Measurements from ENCODE around the gene WDR86.

The WDR86 gene, protein sequence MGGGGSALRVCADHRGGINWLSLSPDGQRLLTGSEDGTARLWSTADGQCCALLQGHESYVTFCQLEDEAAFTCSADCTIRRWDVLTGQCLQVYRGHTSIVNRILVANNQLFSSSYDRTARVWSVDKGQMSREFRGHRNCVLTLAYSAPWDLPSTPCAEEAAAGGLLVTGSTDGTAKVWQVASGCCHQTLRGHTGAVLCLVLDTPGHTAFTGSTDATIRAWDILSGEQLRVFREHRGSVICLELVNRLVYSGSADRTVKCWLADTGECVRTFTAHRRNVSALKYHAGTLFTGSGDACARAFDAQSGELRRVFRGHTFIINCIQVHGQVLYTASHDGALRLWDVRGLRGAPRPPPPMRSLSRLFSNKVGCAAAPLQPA

DNA sequence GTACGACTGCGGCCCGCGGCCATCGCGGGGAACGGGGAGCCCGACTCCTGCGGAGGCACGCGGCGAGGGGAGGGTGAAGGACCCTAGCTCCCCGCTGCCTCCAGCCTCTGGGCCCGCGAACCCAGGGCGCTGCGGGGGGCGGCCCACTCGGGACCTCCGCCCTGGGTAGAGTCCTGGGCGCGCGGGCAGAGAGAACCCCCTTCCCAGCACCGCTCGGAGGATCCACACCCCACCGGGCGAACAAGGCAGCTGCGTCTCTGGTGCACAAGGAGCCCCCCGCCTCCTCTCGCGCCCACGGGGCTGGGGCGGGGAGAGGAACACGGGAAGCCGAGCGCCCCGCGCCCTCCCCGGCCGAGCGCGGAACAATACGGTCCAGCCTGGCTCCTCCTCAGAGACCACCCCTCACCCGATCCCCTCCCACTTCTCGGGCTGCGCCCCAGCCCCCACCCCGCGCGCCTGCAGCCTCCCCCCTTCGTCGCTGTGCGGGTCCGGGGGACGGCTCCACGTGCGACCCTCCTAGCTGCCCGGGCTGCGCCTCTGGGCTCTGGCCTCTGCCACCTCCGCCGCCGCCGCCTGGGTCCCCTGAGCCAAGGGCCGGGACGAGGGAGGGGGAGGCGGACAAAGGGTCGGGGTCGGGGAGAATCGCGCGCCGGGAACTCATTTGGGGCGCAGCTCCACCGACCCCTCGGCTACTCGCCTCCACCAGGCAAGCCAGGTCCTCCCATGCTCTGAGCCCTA is at the start of gene WDR86:
Gene WDR86, minus strand, starts transcription at position 372 of the 738 bp plus-strand sequence. CDS start 449 bp downstream, outside the sequence.
- peak; percentile 77 for DNase-seq (ENCODE audit: low spot score)

DNA sequence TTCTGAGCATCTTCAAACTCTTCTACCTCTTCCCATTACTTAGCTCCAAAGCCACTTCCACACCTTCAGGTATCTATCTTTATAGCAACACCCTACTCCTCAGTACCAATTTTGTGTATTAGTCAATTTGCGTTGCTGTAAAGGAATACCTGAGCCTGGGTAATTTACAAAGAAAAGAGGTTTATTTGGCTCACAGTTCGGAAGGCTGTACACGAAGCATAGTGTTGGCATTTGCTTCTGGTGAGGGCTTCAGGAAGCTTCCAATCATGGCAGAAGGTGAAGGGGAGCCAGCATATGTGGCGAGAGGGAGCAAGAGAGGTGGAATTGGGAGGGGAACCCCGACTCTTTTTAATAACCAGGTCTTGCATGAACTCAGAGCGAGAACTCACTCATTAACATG is 47.7 kb upstream of the WDR86 start:
- DNase-seq (ENCODE audit: low spot score), result no peak

DNA sequence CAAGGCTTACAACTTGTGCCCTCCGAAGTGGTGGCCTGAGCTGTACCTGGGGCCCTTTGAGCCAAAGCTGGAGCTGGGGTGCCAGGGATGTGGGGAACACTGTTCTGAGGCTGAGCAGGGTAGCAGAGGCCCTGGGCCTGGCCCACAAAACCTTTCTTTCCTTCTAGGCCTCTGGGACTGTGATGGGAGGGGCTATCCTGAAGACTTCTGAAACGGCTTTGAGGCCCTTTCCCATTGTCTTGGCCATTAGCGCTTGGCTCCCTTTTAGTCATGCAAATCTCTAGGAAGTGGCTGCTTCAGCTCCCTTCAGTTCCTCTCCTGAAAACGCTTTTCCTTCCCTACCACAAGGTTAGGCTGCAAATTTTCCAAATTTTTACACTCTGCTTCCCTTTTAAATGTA is 46.9 kb upstream of the WDR86 start:
- DNase-seq (ENCODE audit: low spot score), result peak; percentile 43

DNA sequence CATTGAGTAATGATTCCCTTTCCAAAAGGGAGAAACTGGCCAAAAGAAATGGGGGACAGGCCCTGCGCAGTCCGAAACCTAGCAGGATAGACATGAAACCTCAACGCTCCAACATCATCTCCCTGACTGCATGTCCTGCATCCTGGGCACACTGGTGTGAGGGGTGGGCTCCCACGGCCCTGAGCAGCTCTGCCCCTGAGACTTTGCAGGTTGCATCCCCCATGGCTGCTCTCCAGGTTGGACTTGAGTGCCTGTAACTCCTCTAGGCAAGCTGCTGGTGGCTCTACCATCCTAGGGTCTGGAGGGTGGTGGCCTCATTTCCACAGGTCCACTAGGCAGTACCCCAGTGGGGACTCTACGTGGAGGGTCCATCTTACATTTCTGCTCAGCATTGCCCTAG is 46.4 kb upstream of the WDR86 start:
- DNase-seq (ENCODE audit: low spot score), result peak; percentile 39

DNA sequence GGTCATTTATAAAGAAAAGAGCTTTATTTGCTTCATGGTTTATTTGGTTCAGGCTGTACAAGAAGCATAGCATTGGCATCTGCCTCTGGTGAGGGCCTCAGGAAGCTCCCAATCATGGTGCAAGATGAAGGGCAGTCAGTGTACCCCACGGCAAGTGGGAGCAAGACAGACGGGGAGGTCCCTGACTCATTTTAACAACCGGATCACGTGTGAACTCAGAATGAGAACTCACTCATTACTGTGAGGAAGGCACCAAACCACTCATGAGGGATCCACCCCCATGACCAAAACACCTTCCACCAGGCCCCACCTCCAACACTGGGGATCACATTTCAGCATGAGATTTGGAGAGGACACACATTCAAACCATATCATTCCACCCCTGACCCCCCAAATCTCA is 45.9 kb upstream of the WDR86 start:
- DNase-seq (ENCODE audit: low spot score), result no peak

DNA sequence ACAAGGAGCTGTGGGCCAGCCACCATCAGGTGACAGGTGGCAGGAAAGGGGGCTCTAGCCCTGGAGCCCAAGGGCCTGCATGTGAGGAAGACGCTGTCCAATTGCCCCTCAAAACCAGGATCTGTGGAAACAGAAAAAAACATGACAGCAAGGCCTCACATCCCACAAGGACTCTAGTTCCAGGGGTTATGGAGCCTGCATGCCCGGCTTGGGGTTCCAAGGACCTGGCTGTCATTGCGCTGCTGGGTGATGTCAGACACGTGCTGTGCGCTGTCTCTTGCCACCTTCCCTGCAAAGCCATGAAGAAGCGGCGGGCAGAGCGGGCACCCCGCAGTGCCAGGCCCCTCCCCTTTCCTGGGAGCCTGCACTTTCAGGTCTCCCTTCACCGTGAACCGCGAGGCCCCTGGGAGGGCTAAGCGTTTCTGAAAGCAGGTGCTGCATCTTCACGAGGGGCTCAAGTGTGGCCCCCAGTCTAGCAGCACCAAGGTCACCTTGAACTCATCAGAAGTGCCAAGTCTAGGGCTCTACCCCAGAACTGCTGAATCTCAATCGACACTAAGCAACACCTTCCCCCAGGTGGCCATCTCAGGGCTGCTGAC is 45.2 kb upstream of the WDR86 start:
- DNase-seq (ENCODE audit: low spot score), result no peak

DNA sequence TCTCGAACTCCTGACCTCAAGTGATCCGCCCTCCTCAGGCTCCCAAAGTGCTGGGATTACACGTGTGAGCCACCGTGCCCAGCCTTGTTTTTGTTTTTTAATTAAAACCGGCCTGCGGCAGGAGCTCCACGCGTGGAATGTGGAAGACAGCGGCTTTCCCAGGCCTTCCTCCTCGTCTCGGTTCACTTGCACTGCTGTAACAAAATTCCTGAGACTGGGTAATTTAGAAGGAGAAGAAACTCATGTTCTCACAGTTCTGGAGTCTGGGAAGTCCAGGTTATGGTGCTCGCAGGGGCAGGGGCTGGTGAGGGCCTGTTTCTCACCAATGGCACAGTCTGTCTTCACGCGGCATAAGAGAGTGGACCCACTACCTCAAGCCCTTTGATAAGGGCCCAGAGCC is 44.5 kb upstream of the WDR86 start:
- DNase-seq (ENCODE audit: low spot score), result peak; percentile 42

DNA sequence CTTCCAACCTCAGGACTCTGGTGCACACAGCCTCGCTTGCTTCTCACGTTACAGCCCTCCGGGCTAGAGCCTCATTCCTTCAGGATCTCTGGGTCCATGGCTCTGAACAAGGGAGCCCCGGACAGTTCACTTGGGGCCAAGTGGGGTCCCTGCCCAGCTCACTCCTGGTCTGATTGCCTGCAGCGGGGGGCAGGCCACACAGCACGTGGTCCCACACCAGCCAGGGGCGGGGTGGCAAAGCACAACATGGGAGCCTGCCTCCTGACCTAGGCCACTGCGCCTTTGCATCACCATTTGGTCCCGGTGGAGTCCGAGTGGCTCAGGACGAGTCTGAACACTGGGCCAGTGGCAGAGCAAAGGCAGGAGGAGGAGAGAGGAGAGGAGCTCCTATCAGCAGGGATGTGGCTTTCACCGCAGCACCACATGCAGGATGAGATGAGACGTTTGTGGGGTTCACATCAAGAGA is 43.5 kb upstream of the WDR86 start:
- DNase-seq (ENCODE audit: low spot score), result peak; percentile 58

DNA sequence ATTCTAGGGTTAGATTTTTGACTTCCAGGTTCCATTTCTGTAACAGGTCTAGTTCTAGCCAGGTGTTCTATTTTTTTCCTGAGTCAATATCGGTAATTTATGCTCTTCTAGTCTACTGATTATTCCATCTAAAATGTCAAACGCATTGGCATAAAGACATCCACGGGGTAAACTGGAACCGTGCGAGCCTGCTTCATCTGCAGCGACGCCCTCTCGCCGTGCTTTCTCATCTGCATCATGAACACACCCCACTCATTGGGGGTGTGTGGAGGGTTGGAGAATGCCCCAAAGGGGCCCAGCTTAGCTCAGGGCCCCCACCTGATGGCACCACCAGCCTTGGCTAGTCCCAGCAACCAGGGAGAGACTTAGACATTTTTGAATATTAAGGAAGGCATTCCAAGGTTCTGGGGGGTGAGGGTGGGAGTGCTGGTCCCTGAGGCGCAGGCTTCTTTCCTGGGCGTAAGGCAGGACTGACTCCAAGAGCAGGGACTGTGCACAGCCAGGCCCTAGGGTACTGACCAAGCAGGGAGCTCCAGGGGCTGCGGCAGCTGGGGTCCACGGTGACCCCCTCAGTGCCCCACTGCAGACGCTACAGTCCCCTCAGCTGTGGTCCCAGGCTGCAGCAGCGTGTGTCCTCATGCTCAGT is 43.0 kb upstream of the WDR86 start:
- no peak for DNase-seq (ENCODE audit: low spot score)

DNA sequence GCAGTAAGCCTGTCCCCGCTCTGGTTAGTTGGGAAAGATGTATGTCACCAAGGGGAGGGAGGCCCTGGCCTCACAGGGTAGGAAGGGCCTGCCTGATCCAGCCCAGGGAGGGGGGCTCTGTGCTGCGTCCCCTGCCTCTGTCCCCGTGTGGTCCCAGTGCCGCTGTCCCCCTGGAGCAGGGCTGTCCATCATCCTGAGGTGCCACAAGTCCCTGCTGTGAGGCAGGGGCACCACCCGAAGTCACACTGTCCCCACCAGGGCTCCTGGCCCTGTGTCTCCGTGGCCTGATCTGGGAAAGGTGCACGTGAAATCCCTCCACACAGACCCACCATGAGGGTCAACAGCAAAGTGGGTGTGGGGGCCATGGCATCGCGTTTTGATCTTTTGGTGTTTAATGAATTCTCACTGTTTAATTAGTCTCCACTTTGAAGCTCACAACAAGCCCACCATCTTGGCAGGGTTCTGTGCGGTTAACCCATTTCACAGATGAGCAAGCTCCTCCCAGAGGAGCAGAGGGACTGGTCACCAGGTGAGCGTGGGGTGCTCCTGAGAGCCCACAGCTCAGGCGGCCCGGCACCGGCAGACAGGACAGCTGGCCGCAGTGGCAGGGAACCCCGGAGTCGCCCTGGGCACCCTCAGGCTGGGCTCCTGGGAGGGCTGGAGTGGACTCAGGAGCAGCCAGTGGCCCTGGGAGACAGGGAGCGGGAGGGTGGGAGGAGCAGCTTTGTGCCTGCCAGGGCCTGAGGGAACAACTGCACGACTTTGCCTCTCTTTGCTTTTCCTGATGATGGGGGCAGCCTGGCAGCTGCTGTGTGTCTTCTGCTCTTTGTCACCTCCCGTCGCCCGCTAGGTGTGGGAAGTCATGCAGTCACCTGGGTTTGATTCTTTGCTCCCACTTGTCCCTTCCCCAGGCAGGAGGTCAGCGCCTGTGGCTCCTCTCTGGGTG is 42.1 kb upstream of the WDR86 start:
- DNase-seq (ENCODE audit: low spot score), result no peak

DNA sequence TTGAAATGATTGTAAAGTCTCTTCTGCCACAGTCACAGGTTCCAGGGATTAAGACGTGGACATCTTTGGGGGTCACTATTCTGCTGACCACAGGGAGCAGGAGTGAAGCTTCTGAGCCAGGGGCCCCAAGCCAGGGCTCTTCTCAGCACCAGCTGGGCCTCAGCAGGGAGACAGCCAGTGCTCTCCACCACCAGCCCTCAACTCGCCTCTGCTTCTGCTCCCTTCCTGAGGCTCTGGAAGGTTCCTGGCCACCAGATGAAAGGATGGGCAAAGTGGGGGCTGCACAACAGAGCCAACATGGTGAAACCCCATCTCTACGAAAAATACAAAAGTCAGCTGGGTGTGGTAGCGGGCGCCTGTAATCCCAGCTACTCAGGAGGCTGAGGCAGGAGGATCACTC is 41.3 kb upstream of the WDR86 start:
- DNase-seq (ENCODE audit: low spot score), result no peak

DNA sequence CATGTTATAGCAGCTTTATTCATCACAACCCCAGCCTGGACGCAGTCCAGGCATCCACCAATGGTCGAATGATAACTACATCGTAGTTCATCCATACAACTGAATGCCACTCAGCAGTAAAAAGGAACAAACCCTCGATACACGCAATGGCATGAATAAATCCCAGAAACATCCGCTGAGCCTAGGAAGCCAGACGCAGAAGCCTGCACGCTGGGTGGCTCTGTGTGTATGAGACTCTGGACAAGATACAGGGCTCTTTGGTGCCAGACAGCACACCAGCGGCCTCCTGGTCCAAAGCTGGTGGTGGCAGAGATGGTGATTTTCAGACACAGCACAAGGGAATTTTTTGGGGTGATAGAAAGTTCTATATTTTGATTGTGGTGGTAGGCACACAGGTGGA is 40.2 kb upstream of the WDR86 start:
- DNase-seq (ENCODE audit: low spot score), result no peak

DNA sequence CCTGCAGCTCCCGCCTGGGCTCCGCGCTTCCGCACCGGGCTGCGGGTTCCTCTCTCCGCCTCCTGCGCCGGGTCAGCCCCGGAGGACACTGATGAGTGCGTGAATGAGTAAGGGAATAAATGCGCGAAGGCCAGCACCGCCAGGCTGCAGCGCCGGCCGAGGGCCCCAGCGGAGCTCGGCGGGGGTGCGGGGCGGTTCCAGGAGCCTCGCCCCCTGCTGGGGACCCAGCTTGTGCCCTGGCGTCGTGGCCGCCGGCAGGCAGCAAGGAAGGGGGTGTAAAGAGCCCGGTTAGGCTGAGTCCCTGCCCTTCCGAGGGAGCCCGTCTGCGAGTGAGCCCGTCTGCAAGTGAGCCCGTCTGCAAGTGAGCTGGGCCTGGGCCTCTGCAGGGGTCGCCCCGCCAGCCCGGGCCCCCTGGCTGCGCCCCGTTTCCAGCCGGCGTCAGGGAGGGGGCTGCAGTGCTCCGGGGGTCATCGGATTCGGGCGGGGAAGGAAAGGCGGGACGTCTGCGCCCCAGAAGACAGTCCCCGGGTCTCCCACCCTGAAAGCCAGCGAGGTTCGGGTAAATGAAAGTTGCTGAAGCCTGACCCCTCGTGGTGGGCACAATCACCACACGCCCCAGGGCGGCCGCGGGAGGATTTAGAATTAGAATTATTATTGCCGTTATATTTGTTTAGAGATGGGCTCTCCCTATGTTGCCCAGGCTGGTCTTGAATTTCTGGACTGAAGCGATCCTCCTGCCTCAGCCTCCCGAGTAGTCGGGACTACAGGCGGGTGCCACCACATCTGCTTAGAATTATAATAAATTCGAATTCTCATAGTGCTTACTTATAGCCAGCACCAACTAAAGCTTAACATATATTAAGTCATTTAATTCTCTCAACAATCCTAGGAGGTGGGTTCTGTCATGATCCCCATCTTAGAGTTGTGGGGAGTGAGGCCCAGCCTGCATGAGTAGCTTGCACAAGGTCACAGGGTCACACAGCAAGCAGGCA is 38.7 kb upstream of the WDR86 start:
- peak; percentile 85 for DNase-seq (ENCODE audit: low spot score)

DNA sequence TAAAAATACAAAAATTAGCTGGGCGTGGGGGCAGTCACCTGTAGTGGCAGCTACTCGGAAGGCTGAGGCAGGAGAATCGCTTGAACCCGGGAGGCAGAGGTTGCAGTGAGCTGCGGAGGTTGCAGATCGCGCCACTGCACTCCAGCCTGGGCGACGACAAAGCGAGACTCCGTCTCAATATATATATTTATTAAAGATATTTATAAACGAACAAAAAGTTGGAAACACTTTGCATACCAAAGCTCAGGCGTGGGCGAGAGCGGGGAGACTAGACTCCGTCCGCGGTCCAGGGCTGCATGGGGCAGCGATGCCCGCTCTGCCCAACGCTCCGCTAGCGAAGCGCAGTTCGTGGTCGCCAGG is 38.0 kb upstream of the WDR86 start:
- DNase-seq (ENCODE audit: low spot score), result no peak

DNA sequence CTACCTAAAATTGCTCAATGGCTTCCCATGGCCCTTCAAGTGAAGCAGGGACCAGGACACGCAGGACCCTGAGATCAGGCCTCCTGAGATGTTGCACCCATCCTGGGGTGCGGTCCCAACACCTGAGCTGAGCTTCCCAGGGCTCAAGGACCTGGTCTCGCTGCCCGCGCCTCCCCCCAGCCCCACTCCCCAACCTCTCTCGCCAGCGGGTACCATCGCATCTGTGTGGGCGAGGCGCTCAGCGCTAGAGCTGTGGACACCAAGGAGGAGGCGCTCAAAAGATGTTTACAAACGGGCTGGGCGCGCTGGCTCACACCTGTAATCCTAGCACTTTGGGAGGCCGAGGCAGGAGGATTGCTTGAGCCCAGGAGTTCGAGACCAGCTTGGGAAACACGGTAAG is 37.5 kb upstream of the WDR86 start:
- DNase-seq (ENCODE audit: low spot score), result no peak

DNA sequence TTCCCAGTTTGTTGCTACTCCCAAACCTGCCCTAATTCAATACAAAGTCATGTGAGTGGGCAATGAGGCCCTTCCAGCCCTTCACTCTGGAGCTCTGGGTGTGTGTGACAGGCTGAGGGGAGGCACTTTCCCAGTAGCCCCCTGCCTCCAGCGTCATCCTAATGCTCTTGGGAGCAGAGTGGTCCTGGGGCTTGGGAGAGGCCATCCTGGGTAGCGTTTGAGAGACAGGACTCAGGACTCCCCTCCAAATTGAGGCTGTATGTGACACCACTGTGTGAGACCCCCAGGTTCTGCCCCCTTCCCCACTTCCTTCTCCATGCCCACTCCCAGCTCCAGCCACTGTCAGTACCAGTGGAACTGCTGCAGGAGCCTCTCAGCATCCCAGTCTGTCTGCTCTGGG is 36.6 kb upstream of the WDR86 start:
- no peak for DNase-seq (ENCODE audit: low spot score)

DNA sequence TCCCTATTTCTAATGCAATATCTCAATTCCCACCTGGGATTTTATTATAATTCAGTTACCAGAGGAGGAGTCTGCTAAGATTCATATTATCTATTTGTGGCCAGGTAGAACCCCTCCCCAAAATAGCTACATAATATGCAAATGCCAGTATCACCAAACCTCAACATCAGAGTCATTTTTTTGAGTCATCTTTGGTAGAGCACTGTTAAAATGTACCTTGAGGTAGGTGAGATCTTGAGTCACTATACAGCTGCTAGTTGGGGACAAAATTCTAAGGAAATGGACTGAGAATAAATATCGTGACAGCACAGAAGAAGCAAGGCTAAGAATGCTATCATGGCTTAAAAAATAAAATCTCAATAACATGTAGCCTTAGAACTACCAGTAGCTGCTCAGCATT is 34.8 kb upstream of the WDR86 start:
- no peak for DNase-seq (ENCODE audit: low spot score)

DNA sequence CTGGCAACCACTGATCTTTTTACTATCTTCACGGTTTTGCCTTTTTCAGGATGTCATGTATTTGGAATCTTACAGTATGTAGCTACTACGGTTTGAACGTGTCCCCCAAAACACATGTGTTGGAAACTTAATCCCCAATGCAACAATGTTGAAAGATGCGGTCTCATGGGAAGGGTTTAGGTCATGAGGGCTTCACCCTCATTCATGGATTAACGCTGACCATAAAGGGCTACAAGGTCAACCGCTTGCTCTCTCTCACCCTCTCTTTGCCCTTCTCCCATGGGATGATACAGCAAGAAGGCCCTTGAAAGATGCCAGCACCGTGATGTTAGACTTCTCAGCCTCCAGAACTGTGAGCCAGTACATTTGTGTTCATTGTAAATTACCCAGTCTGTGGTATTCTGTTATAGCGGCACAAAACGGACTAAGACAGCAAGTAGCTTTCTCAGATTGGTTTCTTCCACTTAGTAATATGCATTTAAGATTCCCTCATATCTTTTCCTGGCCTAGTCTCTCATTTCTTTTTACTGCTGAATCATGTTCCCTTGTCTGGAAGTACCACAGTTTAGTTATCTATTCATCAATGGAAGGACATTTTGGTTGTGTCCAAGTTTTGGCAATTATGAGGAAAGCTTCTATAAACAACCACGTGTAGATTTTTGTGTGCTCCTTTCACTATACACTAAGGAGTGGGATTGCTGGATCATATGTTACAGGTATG is 33.1 kb upstream of the WDR86 start:
- no peak for DNase-seq (ENCODE audit: low spot score)

DNA sequence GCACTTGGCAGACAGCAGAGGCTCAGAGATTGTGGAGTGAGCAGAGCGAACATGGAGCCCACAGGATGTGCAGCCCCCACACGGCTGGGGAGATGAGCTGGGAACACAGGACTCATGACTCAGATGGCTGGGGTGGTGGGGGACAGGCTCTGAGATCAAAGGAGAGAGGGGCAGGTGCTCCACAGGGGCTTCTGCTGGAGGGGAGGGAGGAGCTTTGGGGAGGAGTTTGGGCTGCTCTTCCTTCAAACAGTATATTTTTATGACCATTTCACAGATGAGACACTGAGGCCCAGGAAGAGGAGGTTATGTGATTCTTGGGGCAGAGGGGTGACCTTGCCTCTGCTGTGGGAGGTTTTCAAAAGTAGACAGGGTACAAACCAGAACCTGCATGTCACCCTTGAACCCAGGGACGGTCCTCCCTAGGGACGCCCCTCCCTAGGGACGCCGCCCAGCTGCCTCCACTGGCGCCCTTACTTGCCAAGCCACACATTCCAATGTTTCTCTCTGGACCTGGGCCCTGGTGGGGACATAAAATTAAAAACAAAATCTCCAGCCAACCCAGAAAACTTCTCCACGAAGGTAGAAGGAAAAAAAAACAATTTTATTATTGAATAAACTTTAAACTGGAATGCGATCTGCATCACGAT is 31.1 kb upstream of the WDR86 start:
- no peak for DNase-seq (ENCODE audit: low spot score)

Measured in ecto neural progenitor cell (in vitro differentiated cells).